Body of pancreas (tissue), 4 donors: ENCODE measurements around the gene TDRD7. TPM values are rescaled to one million over a fixed set of nuclear protein-coding genes. Genes with fewer than 3 reads are reported as not detected.
"Not testable (repeated sequence)": the region's sequence is repeated elsewhere in the genome, so short reads cannot be mapped to it uniquely, and the experiment has no call there.

Experiments used
- ATAC-seq: fragments of 150-250 bp; one replicate; pipeline ENCODE4 v1.9.1; 2016
- DNase-seq, 4 donors: peaks; one replicate each; pipeline ENCODE4 v3.0.0-alpha.2; 2019
- H3K27ac ChIP-seq, 4 donors: fragments of 200-600 bp; sonication (generic); 1 replicate in 3 of 4; 2 replicates in 1 of 4; pipeline versions ENCODE4 v1.5.1 to v1.6.1; 2016 to 2019; ENCODE audit warnings: mild to moderate bottlenecking in 1 of 4, mixed read lengths in 1 of 4, moderate library complexity in 1 of 4
- H3K27me3 ChIP-seq, 2 donors: fragments of 200-600 bp; sonication (generic); one replicate each; pipeline ENCODE4 v1.6.0; 2016; ENCODE audit warnings: mild to moderate bottlenecking in 1 of 2
- H3K36me3 ChIP-seq, 2 donors: fragments of 200-600 bp; sonication (generic); replicated peaks in 1 of 2; 2 replicates each; pipeline ENCODE4 v1.5.1; 2016; ENCODE audit warnings: low read depth in 2 of 2; ENCODE audit not compliant: insufficient read depth in 1 of 2
- H3K4me1 ChIP-seq: fragments of 200-600 bp; sonication (generic); one replicate; pipeline ENCODE4 v1.6.0; 2016
- H3K4me3 ChIP-seq, 2 donors: fragments of 200-600 bp; sonication (generic); 1 replicate in 1 of 2; 2 replicates in 1 of 2; pipeline ENCODE4 v1.5.1; 2016 to 2019
- H3K9me3 ChIP-seq, 3 donors: fragments of 200-600 bp; sonication (generic); 1 replicate in 2 of 3; 2 replicates in 1 of 3; pipeline ENCODE4 v1.5.1; 2016
- POLR2A ChIP-seq, 3 donors: fragments of 450-650 bp; IDR thresholded peaks; one replicate each; pipeline ENCODE4 v1.6.1; 2016; ENCODE audit warnings: antibody characterized with exemption in 3 of 3, mild to moderate bottlenecking in 2 of 3
- WGBS, 2 donors: methylation state at CpG; one replicate each; pipeline ENCODE4 v1.1.5; 2017; 5-methylcytosine and 5-hydroxymethylcytosine counted together
- intact Hi-C: fragments of 100-400 bp; cut with DNase I; formaldehyde crosslinking; loops from one replicate; pipeline ENCODE4 v1.15.1; 2023
- total RNA-seq, 2 donors: library from RNA; depleted of rRNA; stranded (reverse); fragments of >200 nt; gene quantifications; one replicate each; pipeline ENCODE4 v1.1.0, GENCODE V29; 2016
- TF ChIP-seq, protein P1 (sequence below), 7 experiments: fragments of 450-650 bp in 4 of 7; fragments of 200-600 bp in 3 of 7; sonication (generic) in 3 of 7; IDR thresholded peaks; one replicate each; pipeline ENCODE4 v1.5.1; 2016 to 2019; ENCODE audit warnings: antibody characterized with exemption in 7 of 7

Gene TDRD7
- total RNA-seq, 2 donors from 2014 or later, result 2.3 to 7.5 TPM

DNA sequence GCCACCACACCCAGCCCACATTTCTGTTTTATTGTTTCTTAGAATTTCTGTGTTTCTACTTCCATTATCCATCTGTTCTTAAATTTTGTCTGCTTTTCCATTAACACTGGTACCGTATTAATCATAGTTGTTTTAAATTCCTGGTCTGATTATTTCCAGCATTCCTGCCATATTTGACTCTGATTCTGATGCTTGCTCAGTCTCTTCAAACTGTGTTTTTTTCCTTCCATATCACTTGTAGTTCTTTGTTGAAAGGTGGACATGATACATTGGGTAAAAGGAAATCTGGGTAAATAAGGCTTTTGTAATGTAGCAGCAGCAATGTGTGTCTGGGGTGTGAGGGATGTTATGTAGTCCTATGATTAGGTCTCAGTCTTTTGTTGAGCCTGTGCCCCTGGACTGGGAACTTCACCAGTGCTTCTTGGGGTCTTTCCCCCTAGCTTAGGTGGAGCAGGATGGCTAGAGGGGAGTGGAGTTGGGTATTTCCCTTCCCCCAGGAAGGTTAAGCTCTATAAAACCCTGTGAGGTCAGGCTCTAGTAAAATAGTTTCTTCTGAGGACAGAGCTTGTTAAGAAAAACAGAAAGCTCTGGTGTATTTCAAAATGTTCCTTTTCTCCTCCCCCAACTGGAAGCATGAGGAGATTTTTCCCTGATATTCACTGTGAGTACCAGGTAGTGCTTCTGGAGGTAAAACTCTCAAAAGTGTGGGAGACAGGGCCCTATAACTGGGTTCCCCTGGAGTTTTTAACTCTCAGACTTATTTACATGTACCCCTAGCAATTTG is 79.5 kb downstream of the TDRD7 start:
- Histone ChIP-seq H3K4me1 (no peaks in the 10 kb centered on the region), H3K4me3 (no peak overlapping the region), H3K9me3 (no peaks in the 10 kb centered on the region), H3K27me3 (no peaks in the 10 kb centered on the region), H3K27ac (no peak overlapping the region), H3K36me3 (no peaks in the 10 kb centered on the region)
- DNase-seq (no peak), ATAC-seq (no peak)
- TF ChIP-seq, protein P1, sequence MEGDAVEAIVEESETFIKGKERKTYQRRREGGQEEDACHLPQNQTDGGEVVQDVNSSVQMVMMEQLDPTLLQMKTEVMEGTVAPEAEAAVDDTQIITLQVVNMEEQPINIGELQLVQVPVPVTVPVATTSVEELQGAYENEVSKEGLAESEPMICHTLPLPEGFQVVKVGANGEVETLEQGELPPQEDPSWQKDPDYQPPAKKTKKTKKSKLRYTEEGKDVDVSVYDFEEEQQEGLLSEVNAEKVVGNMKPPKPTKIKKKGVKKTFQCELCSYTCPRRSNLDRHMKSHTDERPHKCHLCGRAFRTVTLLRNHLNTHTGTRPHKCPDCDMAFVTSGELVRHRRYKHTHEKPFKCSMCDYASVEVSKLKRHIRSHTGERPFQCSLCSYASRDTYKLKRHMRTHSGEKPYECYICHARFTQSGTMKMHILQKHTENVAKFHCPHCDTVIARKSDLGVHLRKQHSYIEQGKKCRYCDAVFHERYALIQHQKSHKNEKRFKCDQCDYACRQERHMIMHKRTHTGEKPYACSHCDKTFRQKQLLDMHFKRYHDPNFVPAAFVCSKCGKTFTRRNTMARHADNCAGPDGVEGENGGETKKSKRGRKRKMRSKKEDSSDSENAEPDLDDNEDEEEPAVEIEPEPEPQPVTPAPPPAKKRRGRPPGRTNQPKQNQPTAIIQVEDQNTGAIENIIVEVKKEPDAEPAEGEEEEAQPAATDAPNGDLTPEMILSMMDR (IDR thresholded peaks at IDR 0.05), result no peak
- no peak for TF ChIP-seq POLR2A (IDR thresholded peaks at IDR 0.05)
- intact Hi-C loops, result no loop called here
- WGBS, 2 donors, result 100% methylated on average over 1 of the region's 1 CpG

DNA sequence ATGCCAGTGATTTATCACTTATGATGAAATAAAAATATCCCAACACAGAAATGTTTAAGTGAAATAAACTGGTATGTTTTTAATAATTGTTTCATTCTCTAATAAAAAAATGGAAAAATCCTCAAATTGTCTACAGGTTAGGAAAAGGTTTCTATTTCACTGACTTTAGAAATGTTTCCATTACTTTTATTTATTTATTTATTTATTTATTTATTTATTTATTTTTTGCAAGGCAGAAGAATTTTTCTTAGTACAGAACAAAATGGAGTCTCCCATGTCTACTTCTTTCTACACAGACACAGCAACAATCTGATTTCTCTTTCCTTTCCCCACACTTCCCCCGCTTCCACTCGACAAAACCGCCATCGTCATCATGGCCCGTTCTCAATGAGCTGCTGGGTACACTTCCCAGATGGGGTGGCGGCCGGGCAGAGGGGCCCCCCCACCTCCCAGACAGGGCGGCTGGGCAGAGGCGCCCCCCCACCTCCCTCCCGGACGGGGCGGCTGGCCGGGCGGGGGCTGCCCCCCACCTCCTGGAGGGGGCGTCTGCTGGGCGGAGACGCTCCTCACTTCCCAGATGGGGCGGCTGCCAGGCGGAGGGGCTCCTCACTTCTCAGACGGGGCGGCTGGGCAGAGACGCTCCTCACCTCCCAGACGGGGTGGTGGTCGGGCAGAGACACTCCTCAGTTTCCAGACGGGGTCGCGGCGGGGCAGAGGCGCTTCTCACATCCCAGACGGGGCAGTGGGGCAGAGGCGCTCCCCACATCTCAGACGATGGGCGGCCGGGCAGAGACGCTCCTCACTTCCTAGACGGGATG is 85.9 kb downstream of the TDRD7 start:
- H3K27me3 ChIP-seq, DNase-seq, H3K9me3 ChIP-seq, H3K27ac ChIP-seq, H3K36me3 ChIP-seq, intact Hi-C loops, ATAC-seq, H3K4me3 ChIP-seq: not testable (repeated sequence)
- WGBS, 2 donors, result 95 to 99% methylated on average over 22 to 27 of the region's 36 CpGs
- H3K4me1 ChIP-seq, result peaks cover 23% of the 10 kb centered on the region

DNA sequence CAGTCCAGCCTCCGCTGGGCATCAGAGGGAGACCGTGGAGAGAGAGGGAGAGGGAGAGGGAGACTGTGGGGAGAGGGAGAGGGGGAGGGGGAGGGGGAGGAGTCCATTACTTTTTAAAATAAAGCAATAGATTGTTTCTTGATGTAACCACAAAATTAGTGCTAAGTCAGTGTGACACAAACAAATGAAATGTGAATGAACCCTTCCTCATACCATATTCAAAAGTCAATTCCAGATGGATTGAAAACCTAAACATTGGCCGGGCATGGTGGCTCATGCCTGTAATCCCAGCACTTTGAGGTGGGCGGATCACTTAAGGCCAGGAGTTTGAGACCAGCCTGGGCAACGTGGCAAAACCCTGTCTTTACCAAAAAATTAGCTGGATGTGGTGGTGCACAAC is 87.0 kb downstream of the TDRD7 start:
- ATAC-seq, intact Hi-C loops, H3K9me3 ChIP-seq, H3K4me3 ChIP-seq, H3K27ac ChIP-seq, H3K36me3 ChIP-seq, H3K27me3 ChIP-seq, DNase-seq: not testable (repeated sequence)
- WGBS, 2 donors, result 85 to 94% methylated on average over 5 of the region's 5 CpGs
- peaks cover 34% of the 10 kb centered on the region for H3K4me1 ChIP-seq

DNA sequence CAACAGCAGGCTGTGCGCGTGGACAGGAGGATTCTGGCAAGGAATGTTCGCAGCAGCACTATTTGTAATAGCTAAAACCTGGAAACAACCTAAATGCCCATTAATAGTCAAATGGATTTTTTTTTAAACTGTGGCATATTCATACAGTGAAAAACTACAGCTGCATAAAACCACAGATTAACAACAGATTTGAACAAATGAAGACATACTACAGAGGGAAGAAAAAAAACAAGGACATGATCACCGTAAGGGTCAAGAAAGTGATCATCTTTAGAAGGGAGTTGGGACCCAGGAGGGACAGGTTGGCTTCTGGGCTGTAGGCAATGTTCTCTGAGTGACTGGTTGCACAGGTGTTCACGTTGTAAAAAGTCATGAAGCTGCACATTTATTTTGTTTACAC is 88.4 kb downstream of the TDRD7 start:
- WGBS, 2 donors, result 32 to 55% methylated on average over 5 of the region's 5 CpGs

DNA sequence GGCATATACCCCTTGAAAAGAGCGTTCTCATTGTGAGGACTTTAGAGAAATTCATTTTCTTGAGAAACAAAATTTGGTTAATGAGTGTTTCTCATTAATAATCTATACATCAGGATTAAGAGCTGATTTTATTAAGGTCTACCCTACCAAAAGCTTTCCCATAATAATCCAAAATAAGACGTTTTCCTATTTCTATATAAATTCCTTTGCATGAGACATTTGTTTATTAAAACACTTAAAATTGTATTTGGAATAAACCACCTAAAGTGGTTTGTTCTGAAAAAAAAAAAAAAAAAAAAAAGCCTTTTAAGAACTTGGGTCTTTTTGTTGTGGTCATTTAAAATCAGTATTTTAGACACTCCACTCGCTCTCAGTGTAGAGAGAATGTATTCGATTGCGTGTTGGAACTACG is 88.9 kb downstream of the TDRD7 start:
- H3K4me3 ChIP-seq, result no peak overlapping the region
- intact Hi-C loops, result no loop called here
- H3K4me1 ChIP-seq, result peaks cover 53% of the 10 kb centered on the region
- no peaks in the 10 kb centered on the region for H3K27me3 ChIP-seq
- WGBS, 2 donors, result 10 to 18% methylated on average over 6 of the region's 6 CpGs
- peak overlapping the region; percentile 71 to 92 (median 76) for H3K27ac ChIP-seq
- H3K9me3 ChIP-seq, result no peaks in the 10 kb centered on the region
- ATAC-seq (no peak), DNase-seq (no peak)
- no peak for TF ChIP-seq POLR2A (IDR thresholded peaks at IDR 0.05)
- TF ChIP-seq, protein P1 (IDR thresholded peaks at IDR 0.05), result no peak
- peaks cover 0 to 2% of the 10 kb centered on the region in 2 donors for H3K36me3 ChIP-seq

More for the DNA sequence above, 88.4 kb downstream of the TDRD7 start:
- H3K27me3 ChIP-seq, result no peaks in the 10 kb centered on the region
- TF ChIP-seq POLR2A (IDR thresholded peaks at IDR 0.05), result no peak
- TF ChIP-seq, protein P1 (IDR thresholded peaks at IDR 0.05), result no peak
- H3K9me3 ChIP-seq, result no peaks in the 10 kb centered on the region
- H3K27ac ChIP-seq, result peak overlapping the region in 2 of 4 donors; percentile 76 to 92
- no peak for ATAC-seq
- H3K4me3 ChIP-seq, result no peak overlapping the region
- peaks cover 48% of the 10 kb centered on the region for H3K4me1 ChIP-seq
- DNase-seq, result no peak
- intact Hi-C loops, result no loop called here
- peaks cover 0 to 2% of the 10 kb centered on the region in 2 donors for H3K36me3 ChIP-seq
